ENCODE data around the gene ZNF280B. TPM values are rescaled to one million over a fixed set of nuclear protein-coding genes. Genes with fewer than 3 reads are reported as not detected.

The ZNF280B gene
- total and polyA plus RNA-seq, 2 experiments from 2014 or later, result 5.5 to 6.7 TPM

- no peak for TF ChIP-seq ZNF462 (CRISPR knock-in tag; IDR thresholded peaks at IDR 0.05)
- TF ChIP-seq JUNB (IDR thresholded peaks at IDR 0.05; ENCODE audit: unreplicated experiment), result no peak
- no peak for TF ChIP-seq EZH2phosphoT487 (IDR thresholded peaks at IDR 0.05; ENCODE audit: unreplicated experiment)
- TF ChIP-seq, protein P1, sequence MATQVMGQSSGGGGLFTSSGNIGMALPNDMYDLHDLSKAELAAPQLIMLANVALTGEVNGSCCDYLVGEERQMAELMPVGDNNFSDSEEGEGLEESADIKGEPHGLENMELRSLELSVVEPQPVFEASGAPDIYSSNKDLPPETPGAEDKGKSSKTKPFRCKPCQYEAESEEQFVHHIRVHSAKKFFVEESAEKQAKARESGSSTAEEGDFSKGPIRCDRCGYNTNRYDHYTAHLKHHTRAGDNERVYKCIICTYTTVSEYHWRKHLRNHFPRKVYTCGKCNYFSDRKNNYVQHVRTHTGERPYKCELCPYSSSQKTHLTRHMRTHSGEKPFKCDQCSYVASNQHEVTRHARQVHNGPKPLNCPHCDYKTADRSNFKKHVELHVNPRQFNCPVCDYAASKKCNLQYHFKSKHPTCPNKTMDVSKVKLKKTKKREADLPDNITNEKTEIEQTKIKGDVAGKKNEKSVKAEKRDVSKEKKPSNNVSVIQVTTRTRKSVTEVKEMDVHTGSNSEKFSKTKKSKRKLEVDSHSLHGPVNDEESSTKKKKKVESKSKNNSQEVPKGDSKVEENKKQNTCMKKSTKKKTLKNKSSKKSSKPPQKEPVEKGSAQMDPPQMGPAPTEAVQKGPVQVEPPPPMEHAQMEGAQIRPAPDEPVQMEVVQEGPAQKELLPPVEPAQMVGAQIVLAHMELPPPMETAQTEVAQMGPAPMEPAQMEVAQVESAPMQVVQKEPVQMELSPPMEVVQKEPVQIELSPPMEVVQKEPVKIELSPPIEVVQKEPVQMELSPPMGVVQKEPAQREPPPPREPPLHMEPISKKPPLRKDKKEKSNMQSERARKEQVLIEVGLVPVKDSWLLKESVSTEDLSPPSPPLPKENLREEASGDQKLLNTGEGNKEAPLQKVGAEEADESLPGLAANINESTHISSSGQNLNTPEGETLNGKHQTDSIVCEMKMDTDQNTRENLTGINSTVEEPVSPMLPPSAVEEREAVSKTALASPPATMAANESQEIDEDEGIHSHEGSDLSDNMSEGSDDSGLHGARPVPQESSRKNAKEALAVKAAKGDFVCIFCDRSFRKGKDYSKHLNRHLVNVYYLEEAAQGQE (IDR thresholded peaks at IDR 0.05; ENCODE audit: unreplicated experiment), result no peak
- TF ChIP-seq, protein P2, sequence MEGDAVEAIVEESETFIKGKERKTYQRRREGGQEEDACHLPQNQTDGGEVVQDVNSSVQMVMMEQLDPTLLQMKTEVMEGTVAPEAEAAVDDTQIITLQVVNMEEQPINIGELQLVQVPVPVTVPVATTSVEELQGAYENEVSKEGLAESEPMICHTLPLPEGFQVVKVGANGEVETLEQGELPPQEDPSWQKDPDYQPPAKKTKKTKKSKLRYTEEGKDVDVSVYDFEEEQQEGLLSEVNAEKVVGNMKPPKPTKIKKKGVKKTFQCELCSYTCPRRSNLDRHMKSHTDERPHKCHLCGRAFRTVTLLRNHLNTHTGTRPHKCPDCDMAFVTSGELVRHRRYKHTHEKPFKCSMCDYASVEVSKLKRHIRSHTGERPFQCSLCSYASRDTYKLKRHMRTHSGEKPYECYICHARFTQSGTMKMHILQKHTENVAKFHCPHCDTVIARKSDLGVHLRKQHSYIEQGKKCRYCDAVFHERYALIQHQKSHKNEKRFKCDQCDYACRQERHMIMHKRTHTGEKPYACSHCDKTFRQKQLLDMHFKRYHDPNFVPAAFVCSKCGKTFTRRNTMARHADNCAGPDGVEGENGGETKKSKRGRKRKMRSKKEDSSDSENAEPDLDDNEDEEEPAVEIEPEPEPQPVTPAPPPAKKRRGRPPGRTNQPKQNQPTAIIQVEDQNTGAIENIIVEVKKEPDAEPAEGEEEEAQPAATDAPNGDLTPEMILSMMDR (conservative IDR thresholded peaks at IDR 0.05; ENCODE audit: low read depth in 2 of 2), result no peak
- no peak for TF ChIP-seq EZH2 (IDR thresholded peaks at IDR 0.05; ENCODE audit: low read depth, unreplicated experiment)
- TF ChIP-seq, protein P3, sequence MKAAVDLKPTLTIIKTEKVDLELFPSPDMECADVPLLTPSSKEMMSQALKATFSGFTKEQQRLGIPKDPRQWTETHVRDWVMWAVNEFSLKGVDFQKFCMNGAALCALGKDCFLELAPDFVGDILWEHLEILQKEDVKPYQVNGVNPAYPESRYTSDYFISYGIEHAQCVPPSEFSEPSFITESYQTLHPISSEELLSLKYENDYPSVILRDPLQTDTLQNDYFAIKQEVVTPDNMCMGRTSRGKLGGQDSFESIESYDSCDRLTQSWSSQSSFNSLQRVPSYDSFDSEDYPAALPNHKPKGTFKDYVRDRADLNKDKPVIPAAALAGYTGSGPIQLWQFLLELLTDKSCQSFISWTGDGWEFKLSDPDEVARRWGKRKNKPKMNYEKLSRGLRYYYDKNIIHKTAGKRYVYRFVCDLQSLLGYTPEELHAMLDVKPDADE (IDR thresholded peaks at IDR 0.05), result no peak
- TF ChIP-seq ZNF331 (CRISPR knock-in tag; IDR thresholded peaks at IDR 0.05; ENCODE audit: low read depth), result no peak
- no peak for TF ChIP-seq STAT1 (IDR thresholded peaks at IDR 0.05; ENCODE audit: unreplicated experiment)
- ATAC-seq, result no peak
- no peak overlapping the region for H3K4me3 Mint-ChIP-seq
Observed at GRCh38 chr22:22440188-22440587, 68.4 kb downstream of the ZNF280B start.

More at GRCh38 chr22:22440188-22440587, 68.4 kb downstream of the ZNF280B start:
- H3K36me3 ChIP-seq (ENCODE audit: insufficient read depth), result no peaks in the 10 kb centered on the region
- Mint-ChIP-seq H3K4me1 (no peaks in the 10 kb centered on the region), H3K27me3 (ENCODE audit: insufficient read depth, low read depth, poor library complexity) (peaks cover 89% of the 10 kb centered on the region), H3K36me3 (ENCODE audit: low read depth) (peaks cover 12% of the 10 kb centered on the region; the same call in 2 of the 3 replicates), H3K9me3 (peaks cover 46% of the 10 kb centered on the region), H3K27ac (no peak overlapping the region)
- DNase-seq (ENCODE audit: low spot score), result no peak
- H2AFZ ChIP-seq, result no peak overlapping the region
- H3K27ac ChIP-seq (ENCODE audit: low read depth), result no peak overlapping the region
- H4K20me1 ChIP-seq (replicated peaks; ENCODE audit: insufficient read depth), result peaks cover 2% of the 10 kb centered on the region; the same call in 1 of the 2 replicates
- no peaks in the 10 kb centered on the region for H3K4me1 ChIP-seq (ENCODE audit: insufficient read depth)
- H3K79me2 ChIP-seq (replicated peaks; ENCODE audit: insufficient read depth), result no peaks in the 10 kb centered on the region
- H3F3A ChIP-seq (replicated peaks; ENCODE audit: low read depth), result no peaks in the 10 kb centered on the region
- H3K9me2 ChIP-seq (ENCODE audit: insufficient read depth), result no peaks in the 10 kb centered on the region
- H3K4me2 ChIP-seq, result no peak overlapping the region
- no peak overlapping the region for H3K4me3 ChIP-seq
- H3K27me3 ChIP-seq (ENCODE audit: insufficient read depth), result peaks cover 100% of the 10 kb centered on the region

All from GM23338 (cell line).